ENCODE measurements around the gene EFCAB12. TPM values are rescaled to one million over a fixed set of nuclear protein-coding genes. Genes with fewer than 3 reads are reported as not detected.

Gene EFCAB12
- total RNA-seq, 2 experiments from 2014 or later = 1.1 to 2.5 TPM

GRCh38 chr3:129440618-129441190, 12.3 kb upstream of the EFCAB12 start:
- peak overlapping the region; percentile 93 for H3K4me2 ChIP-seq (ENCODE audit: low read length)
- BruUV-seq (replicated peaks) = TSS peak; percentile 64
- H3K79me2 ChIP-seq (ENCODE audit: insufficient read depth, low read depth, low read length) = peaks cover 57% of the 10 kb centered on the region
- peaks cover 46% of the 10 kb centered on the region for H3K4me1 ChIP-seq (ENCODE audit: insufficient read depth, low read length, poor library complexity, severe bottlenecking)
- H3K27ac ChIP-seq (ENCODE audit: low read depth, low read length, poor library complexity, severe bottlenecking) = peak overlapping the region; percentile 84
- H4K20me1 ChIP-seq (ENCODE audit: insufficient read depth, low read length) = no peaks in the 10 kb centered on the region
- H3K9me2 ChIP-seq (ENCODE audit: insufficient read depth, low read length) = no peaks in the 10 kb centered on the region
- H2AFZ ChIP-seq (ENCODE audit: low read length) = peak overlapping the region; percentile 81; the same call in 1 of the 2 replicates
- TF ChIP-seq EZH2phosphoT487 (IDR thresholded peaks at IDR 0.05; ENCODE audit: borderline replicate concordance, low read depth, low read length) (no peak), CTCF (conservative IDR thresholded peaks at IDR 0.05; ENCODE audit: low read length) (no peak)
- peaks cover 29% of the 10 kb centered on the region for H3K36me3 ChIP-seq (ENCODE audit: insufficient read depth, low read length)
- intact Hi-C loops (cut with micrococcal nuclease; ENCODE audit: unreplicated experiment) = loop anchor here (1.0 to 10.0 kb wide), 4 partner anchors 41 to 454 kb away; partner anchors contain the start of gene TMCC1
- ChIA-PET POLR2A (interaction anchor here (0.6 to 5.0 kb wide), 10 partner anchors 9 to 372 kb away, joined by 3 to 54 read pairs (median 5); partner anchors contain the start of gene EFCAB12), CTCF (ENCODE audit: unreplicated experiment) (interaction anchor here (1.3 kb wide), 1 partner anchor 118 kb away, joined by 3 read pairs; no protein-coding TSS in a partner anchor)
- DNase-seq (ENCODE audit: low spot score) = no peak
- H3K9me3 ChIP-seq (ENCODE audit: low read length) = no peaks in the 10 kb centered on the region
- H3K4me3 ChIP-seq (ENCODE audit: low read depth, low read length, poor library complexity, severe bottlenecking) = peak overlapping the region; percentile 88

- peak; percentile 99 for DNase-seq (ENCODE audit: low spot score)
- no peak for TF ChIP-seq CTCF (conservative IDR thresholded peaks at IDR 0.05; ENCODE audit: low read length)
- ChIA-PET CTCF (ENCODE audit: unreplicated experiment) (no interaction called here), POLR2A (interaction anchor here (0.6 to 5.0 kb wide), 8 partner anchors 10 to 447 kb away, joined by 3 to 54 read pairs (median 10); partner anchors contain the start of gene EFCAB12)
- Histone ChIP-seq H2AFZ (ENCODE audit: low read length) (peak within 1 kb of the TSS; percentile 81), H3K27ac (ENCODE audit: low read depth, low read length, poor library complexity, severe bottlenecking) (peak within 1 kb of the TSS; percentile 84), H4K20me1 (ENCODE audit: insufficient read depth, low read length) (no peaks in the 10 kb centered on the region), H3K4me1 (ENCODE audit: insufficient read depth, low read length, poor library complexity, severe bottlenecking) (peaks cover 53% of the 10 kb centered on the region), H3K9me2 (ENCODE audit: insufficient read depth, low read length) (no peaks in the 10 kb centered on the region), H3K9me3 (ENCODE audit: low read length) (no peaks in the 10 kb centered on the region), H3K79me2 (ENCODE audit: insufficient read depth, low read depth, low read length) (peaks cover 64% of the 10 kb centered on the region), H3K36me3 (ENCODE audit: insufficient read depth, low read length) (peaks cover 36% of the 10 kb centered on the region), H3K4me2 (ENCODE audit: low read length) (peak within 1 kb of the TSS; percentile 93), H3K4me3 (ENCODE audit: low read depth, low read length, poor library complexity, severe bottlenecking) (peak within 1 kb of the TSS; percentile 88)
- intact Hi-C loops (cut with micrococcal nuclease; ENCODE audit: unreplicated experiment) = loop anchor here (1.0 to 10.0 kb wide), 6 partner anchors 41 to 455 kb away; partner anchors contain the start of genes CNBP and TMCC1
- BruUV-seq (replicated peaks) = no TSS peak
Observed at GRCh38 chr3:129439817-129440617, 11.6 kb upstream of the EFCAB12 start, which contains the start of the genes IFT122 and MBD4. Gene IFT122 (plus strand): TSS chr3:129440224. CDS start chr3:129440331, 107 bp downstream. Gene MBD4 (minus strand): TSS chr3:129439948. CDS start chr3:129439833, 115 bp downstream.
